Progenitor cell of endocrine pancreas (in vitro differentiated cells): ENCODE measurements around the gene JADE1. TPM values are rescaled to one million over a fixed set of nuclear protein-coding genes. Genes with fewer than 3 reads are reported as not detected.

Experiments used
- DNase-seq: peaks from one replicate; pipeline ENCODE4 v3.0.0; 2021; ENCODE audit warnings: low spot score; ENCODE audit not compliant: unreplicated experiment
- H3K27ac Mint-ChIP-seq: 2 replicates; pipeline ENCODE4 v1.8.0; 2021; ENCODE audit warnings: mild to moderate bottlenecking, moderate library complexity, mixed read lengths
- H3K27me3 Mint-ChIP-seq: 2 replicates; pipeline ENCODE4 v1.8.0; 2021; ENCODE audit warnings: mixed read lengths
- H3K36me3 Mint-ChIP-seq: 2 replicates; pipeline ENCODE4 v1.8.0; 2022; ENCODE audit warnings: mixed read lengths; ENCODE audit not compliant: insufficient read depth
- H3K4me1 Mint-ChIP-seq: 2 replicates; pipeline ENCODE4 v1.8.0; 2021; ENCODE audit warnings: low read depth, mixed read lengths
- H3K4me3 Mint-ChIP-seq: 2 replicates; pipeline ENCODE4 v1.8.0; 2021; ENCODE audit warnings: low read depth, mild to moderate bottlenecking, moderate library complexity, mixed read lengths
- H3K9me3 Mint-ChIP-seq: 2 replicates; pipeline ENCODE4 v1.8.0; 2021; ENCODE audit warnings: low read depth, mixed read lengths
- CTCF ChIP-seq: fragments of 200-600 bp; sonication (generic); IDR thresholded peaks from one replicate; pipeline ENCODE4 v1.5.0; 2021; ENCODE audit warnings: antibody characterized with exemption, mild to moderate bottlenecking; ENCODE audit not compliant: unreplicated experiment
- total RNA-seq: library from RNA; stranded (reverse); gene quantifications from 2 replicates; pipeline ENCODE4 v1.2.1, GENCODE V29; 2021

Gene JADE1
- total RNA-seq, 1 donor from 2014 or later: 35.3 TPM

- Mint-ChIP-seq H3K4me3 (no peak overlapping the region), H3K27ac (no peak overlapping the region), H3K4me1 (no peaks in the 10 kb centered on the region), H3K9me3 (no peaks in the 10 kb centered on the region), H3K36me3 (no peaks in the 10 kb centered on the region), H3K27me3 (no peaks in the 10 kb centered on the region)
- TF ChIP-seq CTCF: no peak
- no peak for DNase-seq
These were observed 97.1 kb downstream of the JADE1 start for GRCh38 chr4:128906581-128906980.

GRCh38 chr4:128907981-128908380 is 98.5 kb downstream of the JADE1 start:
- Mint-ChIP-seq H3K4me1 (no peaks in the 10 kb centered on the region), H3K36me3 (no peaks in the 10 kb centered on the region), H3K9me3 (no peaks in the 10 kb centered on the region), H3K27ac (no peak overlapping the region), H3K4me3 (no peak overlapping the region), H3K27me3 (no peaks in the 10 kb centered on the region)
- no peak for DNase-seq
- TF ChIP-seq CTCF: no peak

GRCh38 chr4:128908735-128909134 is 99.2 kb downstream of the JADE1 start:
- no peaks in the 10 kb centered on the region for H3K4me1 Mint-ChIP-seq
- no peak overlapping the region for H3K27ac Mint-ChIP-seq
- H3K4me3 Mint-ChIP-seq: no peak overlapping the region
- DNase-seq: no peak
- no peaks in the 10 kb centered on the region for H3K27me3 Mint-ChIP-seq
- H3K9me3 Mint-ChIP-seq: no peaks in the 10 kb centered on the region
- no peaks in the 10 kb centered on the region for H3K36me3 Mint-ChIP-seq
- no peak for TF ChIP-seq CTCF

GRCh38 chr4:128913228-128913627 is 103.7 kb downstream of the JADE1 start:
- Mint-ChIP-seq H3K9me3 (no peaks in the 10 kb centered on the region), H3K36me3 (no peaks in the 10 kb centered on the region), H3K4me1 (no peaks in the 10 kb centered on the region), H3K27ac (no peak overlapping the region), H3K4me3 (no peak overlapping the region), H3K27me3 (no peaks in the 10 kb centered on the region)
- DNase-seq: no peak
- TF ChIP-seq CTCF: no peak

- Mint-ChIP-seq H3K27me3 (no peaks in the 10 kb centered on the region), H3K4me1 (no peaks in the 10 kb centered on the region), H3K27ac (no peak overlapping the region), H3K4me3 (no peak overlapping the region), H3K9me3 (peaks cover 1% of the 10 kb centered on the region), H3K36me3 (no peaks in the 10 kb centered on the region)
- TF ChIP-seq CTCF: no peak
- DNase-seq: no peak
These were observed 106.0 kb downstream of the JADE1 start for GRCh38 chr4:128915544-128915943.
